ENCODE results near the gene SUGCT.

Gene SUGCT

DNA sequence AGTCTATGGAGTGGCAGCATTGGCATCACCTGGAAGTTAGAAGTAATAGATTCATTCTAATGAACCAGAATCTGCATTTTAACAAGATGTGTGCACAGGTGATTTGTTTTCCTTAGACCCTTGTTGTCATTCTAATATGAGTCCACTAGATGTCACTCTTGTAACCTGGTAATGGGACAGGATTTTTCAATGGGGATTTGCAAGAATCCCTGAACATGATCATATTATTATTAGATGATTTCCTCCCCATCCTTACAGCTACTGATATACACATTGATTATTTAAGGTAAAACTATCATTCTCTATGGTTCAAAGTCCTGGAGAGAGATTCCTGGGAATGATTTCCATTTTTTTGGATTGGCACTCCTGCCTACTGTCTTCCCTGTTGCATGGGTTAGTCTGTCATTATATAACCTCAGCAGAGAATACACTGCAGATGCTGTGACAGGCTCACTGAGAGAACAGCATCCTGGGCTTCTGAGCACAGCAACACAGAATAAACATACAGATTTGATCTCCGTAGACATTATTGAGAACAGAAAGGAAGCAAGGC lies 194.9 kb downstream of the SUGCT start:
- no peak for DNase-seq (ENCODE audit: low read depth)

- no peak for DNase-seq (ENCODE audit: low read depth)
Measured at GRCh38 chr7:40330408-40330807, 195.6 kb downstream of the SUGCT start.

- no peak for DNase-seq (ENCODE audit: low read depth)
Measured at GRCh38 chr7:40331915-40332314, 197.1 kb downstream of the SUGCT start.

DNA sequence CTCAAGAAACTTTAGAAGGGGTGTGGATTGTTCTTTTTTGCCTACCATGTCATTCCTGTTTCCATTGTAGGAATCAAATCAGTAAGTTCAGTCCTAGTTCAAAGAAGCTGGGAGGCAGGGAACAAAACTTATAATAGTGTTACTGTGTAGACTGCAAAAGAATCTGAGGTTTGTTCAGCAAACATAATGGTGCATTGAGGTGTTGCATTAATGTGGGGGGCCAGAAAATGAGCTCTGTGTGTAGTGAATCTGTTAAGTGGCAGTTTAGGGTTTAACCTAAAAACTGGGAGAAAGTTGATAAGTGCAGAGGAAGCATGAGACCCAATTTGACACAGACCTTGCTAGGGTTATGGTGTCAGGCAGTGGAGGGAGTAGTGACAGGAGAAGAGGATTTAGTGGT lies 197.7 kb downstream of the SUGCT start:
- no peak for DNase-seq (ENCODE audit: low read depth)

GRCh38 chr7:40341836-40342235 lies 207.0 kb downstream of the SUGCT start:
- no peak for DNase-seq (ENCODE audit: low read depth)

GRCh38 chr7:40346554-40346953 lies 211.7 kb downstream of the SUGCT start:
- DNase-seq (ENCODE audit: low read depth): no peak

DNA sequence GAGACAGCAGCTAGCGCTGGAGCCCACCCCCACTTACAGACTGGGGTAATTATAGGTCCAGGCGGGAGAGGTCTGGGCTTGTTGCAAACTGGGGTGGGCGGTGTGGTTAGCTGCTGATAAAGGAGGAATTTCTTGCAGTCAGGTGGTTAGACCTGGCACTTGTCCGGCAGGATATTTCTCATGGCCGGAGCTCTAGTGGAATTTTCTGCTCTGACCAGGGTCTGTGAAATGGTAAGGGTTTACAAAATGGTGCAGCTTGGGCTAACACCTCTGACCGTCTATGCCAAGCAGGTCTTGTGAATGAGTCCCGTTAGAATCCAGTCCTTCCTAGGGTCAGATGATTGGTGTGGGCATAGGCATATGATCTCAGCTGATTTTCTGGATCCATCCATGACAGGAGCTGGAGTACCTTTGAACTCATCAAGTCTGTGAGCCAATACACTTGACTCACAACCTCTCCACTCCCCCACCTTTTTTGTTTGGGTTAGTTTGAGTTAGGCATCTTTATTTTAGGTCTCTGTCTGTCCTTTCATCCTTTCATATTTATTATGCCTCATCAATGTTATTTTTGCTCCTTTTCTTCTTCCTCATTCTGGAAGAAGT lies 213.4 kb downstream of the SUGCT start:
- no peak for DNase-seq (ENCODE audit: low read depth)

DNA sequence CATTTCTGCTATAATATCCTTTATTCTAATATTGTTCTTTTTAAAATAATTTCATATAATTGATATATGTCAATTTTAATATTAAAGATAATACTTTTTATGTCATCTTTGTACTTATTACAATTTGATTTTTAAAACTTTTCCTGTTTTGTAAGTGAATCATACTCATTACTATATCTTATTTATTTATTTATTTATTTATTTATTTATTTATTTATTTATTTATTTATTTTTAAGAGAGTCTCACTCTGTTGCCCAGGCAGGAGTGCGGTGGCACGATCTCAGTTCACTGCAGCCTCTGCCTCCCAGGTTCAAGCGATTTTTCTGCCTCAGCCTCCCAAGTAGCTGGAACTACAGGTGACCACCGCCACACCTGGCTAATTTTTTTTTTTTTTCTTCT lies 215.3 kb downstream of the SUGCT start:
- DNase-seq (ENCODE audit: low read depth): no peak

DNA sequence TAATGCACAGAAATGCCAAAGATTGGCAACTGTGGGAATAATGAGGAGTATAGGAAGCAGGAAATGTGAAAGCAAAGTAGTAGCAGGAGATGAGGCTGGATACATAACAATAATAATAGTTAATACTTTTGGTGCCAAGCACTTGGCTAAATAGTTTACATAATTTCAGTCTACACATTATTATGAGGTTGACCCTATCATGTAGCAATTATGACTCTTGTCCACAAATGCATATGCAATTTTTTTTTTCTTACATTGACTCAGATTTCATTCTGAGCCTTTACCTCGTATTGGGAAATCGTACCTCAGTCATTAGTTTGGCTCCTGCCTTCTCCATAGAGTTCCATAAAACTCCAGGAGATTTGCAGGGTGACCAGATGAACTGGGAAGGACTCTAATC lies 219.9 kb downstream of the SUGCT start:
- no peak for DNase-seq (ENCODE audit: low read depth)

DNA sequence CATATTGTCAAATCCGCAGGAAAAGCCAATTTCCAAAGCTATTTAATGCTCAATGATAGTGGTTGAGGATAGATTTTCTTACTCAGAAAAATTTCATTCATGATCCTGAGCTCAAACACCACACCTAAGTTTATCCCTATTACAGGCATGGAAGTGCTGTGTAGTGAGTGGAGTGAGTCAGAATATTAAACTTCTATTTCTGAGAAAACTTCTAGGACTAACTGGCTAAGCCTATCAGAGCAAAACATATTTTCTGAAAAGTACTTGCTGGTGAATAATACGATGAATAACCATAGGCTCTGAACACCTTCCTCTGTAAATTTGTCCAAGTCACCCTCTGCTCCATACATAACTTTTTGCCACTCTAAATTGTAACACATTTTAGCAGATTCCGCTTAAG lies 221.5 kb downstream of the SUGCT start:
- no peak for DNase-seq (ENCODE audit: low read depth)

GRCh38 chr7:40356871-40357709 lies 222.3 kb downstream of the SUGCT start:
- DNase-seq (ENCODE audit: low read depth): no peak

GRCh38 chr7:40369641-40370277 lies 235.0 kb downstream of the SUGCT start:
- DNase-seq (ENCODE audit: low read depth): no peak

- DNase-seq (ENCODE audit: low read depth): no peak
Measured at GRCh38 chr7:40371806-40372440, 237.1 kb downstream of the SUGCT start.

DNA sequence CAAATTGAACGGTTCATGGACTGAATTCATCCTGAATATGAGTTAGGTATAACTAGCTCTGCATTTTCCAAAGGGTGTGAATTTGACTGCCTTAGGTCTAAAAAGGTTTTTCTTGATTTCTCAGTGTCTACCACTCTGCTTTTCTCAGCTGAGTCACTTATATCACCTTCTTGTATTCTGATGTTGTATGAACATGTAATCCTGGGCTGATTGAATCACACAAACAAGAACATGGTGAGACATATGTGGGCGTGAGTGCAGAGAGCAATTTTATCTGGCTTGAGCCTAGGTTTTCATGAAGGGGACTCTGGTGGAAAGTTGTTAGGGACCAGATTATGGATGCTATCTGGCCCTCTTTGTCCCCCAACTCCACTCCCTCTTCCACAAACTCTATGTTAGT lies 239.8 kb downstream of the SUGCT start:
- DNase-seq (ENCODE audit: low read depth): no peak

- DNase-seq (ENCODE audit: low read depth): no peak
Measured at GRCh38 chr7:40380111-40380510, 245.3 kb downstream of the SUGCT start.

- DNase-seq (ENCODE audit: low read depth): no peak
Measured at GRCh38 chr7:40382145-40382544, 247.3 kb downstream of the SUGCT start.

GRCh38 chr7:40393660-40394059 lies 258.9 kb downstream of the SUGCT start:
- no peak for DNase-seq (ENCODE audit: low read depth)

DNA sequence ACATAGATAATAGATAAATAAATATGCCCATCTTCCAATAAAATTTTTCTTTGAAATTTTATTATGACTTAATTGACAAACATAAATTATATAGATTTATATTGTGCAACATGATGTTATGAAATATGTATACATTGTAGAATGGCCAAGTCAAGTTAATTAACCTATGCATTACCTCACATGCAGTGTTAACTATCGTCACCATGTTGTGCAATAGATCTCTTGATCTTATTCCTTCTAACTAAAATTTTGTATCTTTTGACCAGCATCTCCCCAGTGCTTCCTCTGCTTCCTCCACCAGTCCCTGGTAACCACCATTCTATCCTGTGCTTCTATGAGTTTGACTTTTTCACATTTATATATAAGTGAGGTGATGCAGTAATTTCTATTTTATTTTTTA lies 259.6 kb downstream of the SUGCT start:
- DNase-seq (ENCODE audit: low read depth): no peak

GRCh38 chr7:40400525-40400924 lies 265.7 kb downstream of the SUGCT start:
- DNase-seq (ENCODE audit: low read depth): no peak

- DNase-seq (ENCODE audit: low read depth): no peak
Measured at GRCh38 chr7:40401406-40401805, 266.6 kb downstream of the SUGCT start.

- DNase-seq (ENCODE audit: low read depth): no peak
Measured at GRCh38 chr7:40402661-40403060, 267.9 kb downstream of the SUGCT start.

- no peak for DNase-seq (ENCODE audit: low read depth)
Measured at GRCh38 chr7:40403703-40404476, 269.1 kb downstream of the SUGCT start.

Measured in stimulated activated CD8-positive, alpha-beta memory T cell treated with anti-CD3 and anti-CD28 coated beads, Interleukin-15, amount 100 ng/mL, for 24 hours (primary cell).